HUES64 (cell line): ENCODE data around the gene CAMSAP2.

Experiments used
- H3K27ac ChIP-seq: 2 replicates; pipeline ENCODE4 v1.7.0; 2013; ENCODE audit warnings: low read depth, low read length, inconsistent platforms
- H3K27me3 ChIP-seq: 2 replicates; pipeline ENCODE4 v1.6.1; 2013; ENCODE audit warnings: mild to moderate bottlenecking, low read length; ENCODE audit not compliant: insufficient read depth
- H3K36me3 ChIP-seq: 2 replicates; pipeline ENCODE4 v1.6.1; 2013; ENCODE audit warnings: mild to moderate bottlenecking, low read length; ENCODE audit not compliant: insufficient read depth
- H3K4me1 ChIP-seq: 2 replicates; pipeline ENCODE4 v1.6.1; 2013; ENCODE audit warnings: mild to moderate bottlenecking, low read length, moderate library complexity; ENCODE audit not compliant: insufficient read depth
- H3K4me3 ChIP-seq: 2 replicates; pipeline ENCODE4 v1.5.1; 2013; ENCODE audit warnings: mild to moderate bottlenecking, low read length, moderate library complexity
- H3K9ac ChIP-seq: 2 replicates; pipeline ENCODE4 v1.6.1; 2013; ENCODE audit warnings: mild to moderate bottlenecking, low read depth, low read length
- H3K9me3 ChIP-seq: 2 replicates; pipeline ENCODE4 v1.6.1; 2013; ENCODE audit warnings: low read depth, low read length; ENCODE audit not compliant: insufficient read depth
- WGBS: fragments of 150-250, 120-280 bp; methylation state at CpG from one replicate; pipeline ENCODE4 v1.1.7; 2013; ENCODE audit warnings: missing lambda C conversion rate; 5-methylcytosine and 5-hydroxymethylcytosine counted together

CAMSAP2 gene

GRCh38 chr1:200886594-200886993, 147.9 kb downstream of the CAMSAP2 start:
- H3K27ac ChIP-seq: no peak overlapping the region
- 93% methylated on average over 2 of the region's 2 CpGs for WGBS
- H3K27me3 ChIP-seq: no peaks in the 10 kb centered on the region
- no peaks in the 10 kb centered on the region for H3K36me3 ChIP-seq
- no peaks in the 10 kb centered on the region for H3K9me3 ChIP-seq
- no peak overlapping the region for H3K9ac ChIP-seq
- H3K4me3 ChIP-seq: no peak overlapping the region
- peaks cover 26% of the 10 kb centered on the region for H3K4me1 ChIP-seq

- Histone ChIP-seq H3K27me3 (no peaks in the 10 kb centered on the region), H3K4me3 (no peak overlapping the region), H3K9me3 (no peaks in the 10 kb centered on the region), H3K4me1 (peaks cover 26% of the 10 kb centered on the region), H3K9ac (no peak overlapping the region), H3K27ac (no peak overlapping the region), H3K36me3 (no peaks in the 10 kb centered on the region)
- 70% methylated on average over 11 of the region's 11 CpGs for WGBS
Observed at GRCh38 chr1:200887036-200887435, 148.3 kb downstream of the CAMSAP2 start.

- Histone ChIP-seq H3K9me3 (no peaks in the 10 kb centered on the region), H3K9ac (no peak overlapping the region), H3K27me3 (no peaks in the 10 kb centered on the region), H3K4me3 (no peak overlapping the region), H3K36me3 (no peaks in the 10 kb centered on the region), H3K27ac (no peak overlapping the region), H3K4me1 (peaks cover 28% of the 10 kb centered on the region)
- WGBS: 52% methylated on average over 9 of the region's 9 CpGs
Observed at GRCh38 chr1:200887772-200888348, 149.2 kb downstream of the CAMSAP2 start.

GRCh38 chr1:200888349-200888838, 149.7 kb downstream of the CAMSAP2 start:
- WGBS: 44% methylated on average over 4 of the region's 7 CpGs
- no peak overlapping the region for H3K27ac ChIP-seq
- no peaks in the 10 kb centered on the region for H3K9me3 ChIP-seq
- no peaks in the 10 kb centered on the region for H3K36me3 ChIP-seq
- H3K4me3 ChIP-seq: no peak overlapping the region
- peaks cover 28% of the 10 kb centered on the region for H3K4me1 ChIP-seq
- no peak overlapping the region for H3K9ac ChIP-seq
- no peaks in the 10 kb centered on the region for H3K27me3 ChIP-seq

GRCh38 chr1:200889571-200889970, 150.9 kb downstream of the CAMSAP2 start:
- no peaks in the 10 kb centered on the region for H3K27me3 ChIP-seq
- H3K9ac ChIP-seq: no peak overlapping the region
- H3K4me3 ChIP-seq: no peak overlapping the region
- H3K27ac ChIP-seq: no peak overlapping the region
- H3K4me1 ChIP-seq: peaks cover 40% of the 10 kb centered on the region
- no peaks in the 10 kb centered on the region for H3K9me3 ChIP-seq
- no peaks in the 10 kb centered on the region for H3K36me3 ChIP-seq
- WGBS: 93% methylated on average over 2 of the region's 2 CpGs

GRCh38 chr1:200890027-200890426, 151.3 kb downstream of the CAMSAP2 start:
- 96% methylated on average over 15 of the region's 15 CpGs for WGBS
- H3K4me1 ChIP-seq: peaks cover 44% of the 10 kb centered on the region
- no peaks in the 10 kb centered on the region for H3K27me3 ChIP-seq

GRCh38 chr1:200890818-200891773, 152.4 kb downstream of the CAMSAP2 start:
- Histone ChIP-seq H3K4me3 (peak overlapping the region; percentile 84), H3K9me3 (no peaks in the 10 kb centered on the region), H3K9ac (peak overlapping the region; percentile 99), H3K4me1 (peaks cover 55% of the 10 kb centered on the region), H3K27ac (peak overlapping the region; percentile 97), H3K36me3 (no peaks in the 10 kb centered on the region), H3K27me3 (no peaks in the 10 kb centered on the region)
- under 1% methylated on average over 72 of the region's 72 CpGs for WGBS

More at GRCh38 chr1:200890027-200890426, 151.3 kb downstream of the CAMSAP2 start:
- no peak overlapping the region for H3K9ac ChIP-seq
- no peaks in the 10 kb centered on the region for H3K9me3 ChIP-seq
- H3K27ac ChIP-seq: no peak overlapping the region
- no peaks in the 10 kb centered on the region for H3K36me3 ChIP-seq
- H3K4me3 ChIP-seq: no peak overlapping the region

- Histone ChIP-seq H3K9ac (peak overlapping the region; percentile 99), H3K4me1 (peaks cover 61% of the 10 kb centered on the region), H3K36me3 (no peaks in the 10 kb centered on the region), H3K4me3 (peak overlapping the region; percentile 84), H3K9me3 (no peaks in the 10 kb centered on the region), H3K27ac (peak overlapping the region; percentile 97), H3K27me3 (no peaks in the 10 kb centered on the region)
- 0% methylated on average over 8 of the region's 8 CpGs for WGBS
Observed at GRCh38 chr1:200891774-200892157, 153.1 kb downstream of the CAMSAP2 start.

- H3K27ac ChIP-seq: peak overlapping the region; percentile 97
- H3K9me3 ChIP-seq: no peaks in the 10 kb centered on the region
- peak overlapping the region; percentile 84 for H3K4me3 ChIP-seq
- H3K9ac ChIP-seq: peak overlapping the region; percentile 99
- H3K27me3 ChIP-seq: no peaks in the 10 kb centered on the region
- H3K36me3 ChIP-seq: 0 out of 2 replicates have a peak, but pooled peaks cover 5% of the 10 kb centered on the region
- peaks cover 61% of the 10 kb centered on the region for H3K4me1 ChIP-seq
- 9% methylated on average over 4 of the region's 4 CpGs for WGBS
Observed at GRCh38 chr1:200892546-200892945, 153.9 kb downstream of the CAMSAP2 start.

- Histone ChIP-seq H3K9me3 (no peaks in the 10 kb centered on the region), H3K36me3 (peaks cover 7% of the 10 kb centered on the region; the same call in 1 of the 2 replicates), H3K4me1 (peaks cover 59% of the 10 kb centered on the region), H3K9ac (peak overlapping the region; percentile 99; the same call in 1 of the 2 replicates), H3K27ac (peak overlapping the region; percentile 97; the same call in 1 of the 2 replicates), H3K27me3 (no peaks in the 10 kb centered on the region), H3K4me3 (peak overlapping the region; percentile 84)
Observed at GRCh38 chr1:200892958-200893357, 154.3 kb downstream of the CAMSAP2 start.

- Histone ChIP-seq H3K36me3 (peaks cover 12% of the 10 kb centered on the region), H3K9ac (peak overlapping the region; percentile 23; the same call in 1 of the 2 replicates), H3K9me3 (no peaks in the 10 kb centered on the region), H3K27ac (peak overlapping the region; percentile 34; the same call in 1 of the 2 replicates), H3K27me3 (no peaks in the 10 kb centered on the region), H3K4me1 (peaks cover 60% of the 10 kb centered on the region), H3K4me3 (peak overlapping the region; percentile 84)
- WGBS: 17% methylated on average over 6 of the region's 6 CpGs
Observed at GRCh38 chr1:200893411-200893901, 154.8 kb downstream of the CAMSAP2 start.
